Activated T-helper 17 cell treated with anti-CD3 and anti-CD28 coated beads, Interleukin-2, amount 50 U/mL, for 72 hours (primary cell): ENCODE measurements around the gene ELK1. TPM values are rescaled to one million over a fixed set of nuclear protein-coding genes. Genes with fewer than 3 reads are reported as not detected.

Experiments
- ATAC-seq: fragments of 150-1000 bp; cut with Tn5 transposase; replicated peaks from 2 replicates; pipeline ENCODE4 v1.10.0; 2021; ENCODE audit warnings: mild to moderate bottlenecking, moderate library complexity
- H3K27ac Mint-ChIP-seq: one replicate; pipeline ENCODE4 v1.8.0; 2022; ENCODE audit warnings: mixed read lengths
- H3K27me3 Mint-ChIP-seq: one replicate; pipeline ENCODE4 v1.8.0; 2022; ENCODE audit warnings: mixed read lengths
- H3K36me3 Mint-ChIP-seq: one replicate; pipeline ENCODE4 v1.8.0; 2022; ENCODE audit warnings: low read depth, mild to moderate bottlenecking, mixed read lengths
- H3K4me1 Mint-ChIP-seq: one replicate; pipeline ENCODE4 v1.8.0; 2022; ENCODE audit warnings: mixed read lengths
- H3K4me3 Mint-ChIP-seq: one replicate; pipeline ENCODE4 v1.8.0; 2022; ENCODE audit warnings: mild to moderate bottlenecking, mixed read lengths
- H3K9me3 Mint-ChIP-seq: one replicate; pipeline ENCODE4 v1.8.0; 2022; ENCODE audit warnings: mixed read lengths
- total RNA-seq, 2 donors: library from RNA; stranded (reverse); gene quantifications; one replicate each; pipeline ENCODE4 v1.2.3, GENCODE V29; 2022

Gene ELK1
- total RNA-seq, 2 donors from 2014 or later: 77.8 to 95.9 TPM

DNA sequence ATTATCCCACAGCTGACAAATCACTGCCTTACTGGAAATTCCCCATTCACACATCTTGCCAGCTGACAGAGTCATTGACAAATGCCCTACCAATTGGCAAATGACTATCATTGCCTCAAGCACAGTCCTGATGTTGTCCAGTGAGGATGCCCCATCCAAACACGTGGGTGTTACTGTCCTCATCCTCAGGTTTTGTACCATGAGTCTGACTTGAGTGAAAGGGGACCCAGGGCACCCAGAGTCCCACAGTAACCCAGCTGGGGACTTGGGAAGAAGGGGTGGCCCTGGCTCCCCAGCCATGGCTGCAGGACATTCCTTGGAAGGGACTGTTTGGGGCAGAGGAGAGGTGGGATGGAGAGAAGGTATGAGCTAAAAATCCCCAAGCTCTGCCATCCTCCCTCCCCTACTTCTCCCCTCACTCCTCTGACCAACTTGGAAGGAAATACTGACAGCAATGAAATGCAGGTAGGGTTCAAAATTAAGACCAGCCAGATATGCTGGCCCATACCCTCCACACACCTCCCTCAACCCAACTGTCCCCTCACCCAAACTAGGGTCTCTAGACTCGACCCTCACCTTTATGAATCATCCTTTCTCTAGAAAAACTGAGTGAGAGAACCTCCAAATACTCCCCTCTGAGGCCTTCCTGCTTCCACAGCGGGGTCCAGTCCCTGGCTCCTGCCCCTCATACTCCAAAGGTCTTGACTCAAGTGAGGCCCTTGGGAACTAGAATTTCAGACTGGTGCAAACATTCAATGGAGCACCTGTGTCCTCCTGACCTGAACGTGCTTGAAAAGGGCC, 63.1 kb downstream of the ELK1 start:
- Mint-ChIP-seq H3K27me3 (no peaks in the 10 kb centered on the region), H3K4me3 (no peak overlapping the region), H3K4me1 (peaks cover 9% of the 10 kb centered on the region), H3K9me3 (no peaks in the 10 kb centered on the region), H3K27ac (no peak overlapping the region), H3K36me3 (peaks cover 29% of the 10 kb centered on the region)
- ATAC-seq: peak; percentile 4

- H3K27me3 Mint-ChIP-seq: no peaks in the 10 kb centered on the region
- peaks cover 31% of the 10 kb centered on the region for H3K36me3 Mint-ChIP-seq
- ATAC-seq: no peak
- H3K4me3 Mint-ChIP-seq: no peak overlapping the region
- no peak overlapping the region for H3K27ac Mint-ChIP-seq
- peaks cover 16% of the 10 kb centered on the region for H3K4me1 Mint-ChIP-seq
- no peaks in the 10 kb centered on the region for H3K9me3 Mint-ChIP-seq
Observed at GRCh38 chrX:47586043-47586787, 64.1 kb downstream of the ELK1 start.

Other genes with a start within 250 kb of the ELK1 start
- gene ZNF41, start 167.3 kb downstream of the ELK1 start, total RNA-seq: 10 to 100 TPM; 10.5 to 12.2 TPM
- 10 to 100 TPM; 74.8 to 75.5 TPM for gene ARAF, start 89.4 kb downstream of the ELK1 start, total RNA-seq
- 100 to 1,000 TPM in 1 of 2 donors, 10 to 100 TPM in 1; 56.1 to 302 TPM for gene TIMP1, start 68.1 kb downstream of the ELK1 start, total RNA-seq
- gene SYN1, start 30.7 kb downstream of the ELK1 start, total RNA-seq: 1 to 10 TPM; 1.0 to 4.3 TPM
- 1 to 10 TPM; 3.2 to 7.6 TPM for gene CFP, start 20.6 kb downstream of the ELK1 start, total RNA-seq
- 100 to 1,000 TPM; 127 to 156 TPM for gene UXT, start 8.6 kb upstream of the ELK1 start, total RNA-seq
- 1 to 10 TPM; 6.4 to 7.8 TPM for gene ZNF81, start 186.3 kb upstream of the ELK1 start, total RNA-seq